HG03025 (cell line): Measurements from ENCODE around the gene SELENOM.

Source experiments
- ATAC-seq: cut with Tn5 transposase; IDR thresholded peaks from one replicate; pipeline ENCODE4 v1.9.1; 2021; ENCODE audit warnings: mild to moderate bottlenecking, moderate library complexity; ENCODE audit not compliant: unreplicated experiment, low FRiP score

SELENOM gene

DNA sequence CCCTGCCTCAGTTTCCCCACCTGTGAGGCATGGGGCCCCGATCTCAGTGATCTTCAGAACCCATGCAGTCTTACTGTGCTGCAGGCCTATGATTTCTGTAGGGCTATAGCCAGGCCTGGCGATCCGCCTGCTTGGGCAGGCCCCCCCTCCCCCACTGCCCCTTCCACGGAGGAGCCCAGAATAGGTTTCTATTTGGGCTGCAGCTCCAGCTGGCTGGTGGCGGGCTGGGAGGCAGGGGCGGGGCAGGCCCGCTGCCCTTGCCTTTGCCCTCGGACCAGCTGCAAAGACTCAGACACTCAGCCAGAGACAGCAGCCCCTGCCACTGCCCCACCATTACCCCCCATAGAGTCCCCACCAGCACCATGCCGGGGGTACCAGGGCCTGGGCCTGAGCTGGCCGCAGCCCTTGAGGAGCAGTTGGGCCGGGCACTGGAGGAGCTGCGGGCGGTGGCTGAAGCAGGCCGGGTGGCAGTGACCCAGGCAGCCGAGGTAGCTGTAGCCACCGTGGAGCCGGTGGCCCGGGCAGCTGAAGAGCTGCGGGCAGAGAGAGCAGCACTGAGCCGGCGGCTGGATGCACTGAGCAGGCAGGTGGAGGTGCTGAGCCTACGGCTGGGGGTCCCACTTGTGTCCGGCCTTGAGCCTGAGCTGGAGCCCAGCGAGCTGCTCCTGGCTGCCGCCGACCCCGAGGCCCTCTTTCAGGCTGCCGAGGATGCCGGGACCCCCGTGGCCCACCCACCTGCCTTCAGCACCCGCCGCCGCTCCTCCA lies 14.1 kb downstream of the SELENOM start:
- ATAC-seq: no peak

DNA sequence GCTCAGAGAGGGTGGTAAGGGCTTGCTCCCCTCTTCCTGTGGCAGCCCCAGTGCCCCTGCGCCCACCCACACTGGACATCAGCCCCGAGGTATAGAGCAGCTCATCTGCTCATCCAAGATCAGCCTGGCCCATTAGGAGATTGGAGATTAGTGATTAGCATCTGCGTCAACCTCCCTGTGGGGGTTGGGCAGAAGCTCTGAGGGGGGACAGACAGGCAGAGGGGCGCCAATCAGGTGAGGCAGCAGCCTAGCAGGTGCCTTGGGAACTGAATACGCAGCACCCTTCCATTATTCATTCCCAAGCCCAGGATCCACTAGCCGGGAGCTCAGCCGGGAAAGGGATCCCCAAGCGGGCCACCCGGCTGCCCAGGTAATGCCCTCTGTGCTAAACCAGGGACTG lies 15.2 kb downstream of the SELENOM start:
- ATAC-seq: no peak

DNA sequence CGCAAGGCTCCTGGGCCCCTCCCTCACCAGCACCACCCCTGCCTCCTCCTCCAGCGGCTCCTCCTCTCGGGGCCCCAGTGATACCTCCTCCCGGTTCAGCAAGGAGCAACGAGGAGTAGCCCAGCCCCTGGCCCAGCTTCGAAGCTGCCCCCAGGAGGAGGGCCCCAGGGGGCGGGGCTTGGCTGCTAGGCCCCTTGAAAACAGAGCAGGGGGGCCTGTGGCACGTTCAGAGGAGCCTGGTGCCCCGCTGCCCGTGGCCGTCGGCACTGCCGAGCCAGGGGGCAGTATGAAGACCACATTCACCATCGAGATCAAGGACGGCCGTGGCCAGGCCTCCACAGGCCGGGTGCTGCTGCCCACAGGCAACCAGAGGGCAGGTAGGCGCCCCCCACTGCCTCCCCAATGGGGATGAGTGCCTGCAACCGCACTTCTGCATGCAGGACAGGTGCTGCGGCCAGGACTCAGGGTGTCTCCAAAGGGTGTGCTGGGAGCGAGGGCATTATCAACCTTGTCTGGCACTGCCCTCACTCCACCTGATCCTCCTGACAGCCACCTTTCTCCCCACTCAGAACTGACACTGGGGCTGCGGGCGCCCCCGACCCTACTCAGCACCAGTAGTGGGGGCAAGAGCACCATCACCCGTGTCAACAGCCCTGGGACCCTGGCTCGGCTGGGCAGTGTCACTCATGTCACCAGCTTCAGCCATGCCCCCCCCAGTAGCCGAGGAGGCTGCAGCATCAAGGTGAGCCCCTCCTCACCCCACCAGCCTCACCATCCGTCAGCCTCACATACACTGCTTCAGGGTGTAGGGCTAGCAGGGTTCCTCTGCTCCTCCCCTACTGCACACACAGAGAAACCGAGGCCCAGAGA lies 16.0 kb downstream of the SELENOM start:
- no peak for ATAC-seq

DNA sequence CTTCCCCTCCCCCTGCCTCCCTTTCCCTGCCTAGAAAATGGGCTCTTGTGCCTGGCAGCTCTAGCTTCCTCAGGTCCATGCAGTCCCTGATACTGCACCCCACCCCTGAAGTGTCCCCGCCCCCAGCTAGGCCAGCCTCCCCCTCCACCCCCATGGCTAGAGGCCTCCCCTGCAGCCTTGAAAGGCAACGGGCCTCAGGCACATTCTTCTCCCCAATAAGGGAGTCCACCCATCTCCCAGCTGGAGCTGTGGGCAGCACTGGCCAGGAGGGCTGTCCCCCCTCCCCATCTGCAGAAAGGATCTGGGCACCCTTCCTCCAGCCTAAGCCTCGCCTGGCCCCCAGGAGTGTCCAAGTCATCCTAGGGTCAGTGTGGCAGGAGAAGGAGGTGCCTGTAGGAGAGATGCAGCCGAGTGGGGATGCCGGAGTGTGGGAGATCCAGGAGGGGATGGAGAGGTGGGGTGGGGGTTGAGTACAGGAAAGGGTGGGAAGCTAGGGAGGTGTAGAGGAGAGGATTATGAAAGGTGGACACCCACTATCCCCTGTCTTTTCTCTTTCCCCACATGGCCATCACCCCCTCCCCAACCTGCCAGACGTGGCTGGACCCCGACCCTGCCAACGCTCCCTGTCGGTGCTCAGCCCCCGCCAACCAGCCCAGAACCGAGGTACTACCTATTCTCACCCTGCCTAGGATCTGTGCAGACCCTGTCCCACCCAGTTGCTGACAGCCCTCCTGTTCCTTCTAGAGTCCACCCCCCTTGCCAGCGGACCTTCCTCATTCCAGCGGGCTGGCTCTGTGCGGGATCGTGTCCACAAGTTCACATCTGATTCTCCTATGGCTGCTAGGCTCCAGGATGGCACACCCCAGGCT lies 16.9 kb downstream of the SELENOM start:
- no peak for ATAC-seq

DNA sequence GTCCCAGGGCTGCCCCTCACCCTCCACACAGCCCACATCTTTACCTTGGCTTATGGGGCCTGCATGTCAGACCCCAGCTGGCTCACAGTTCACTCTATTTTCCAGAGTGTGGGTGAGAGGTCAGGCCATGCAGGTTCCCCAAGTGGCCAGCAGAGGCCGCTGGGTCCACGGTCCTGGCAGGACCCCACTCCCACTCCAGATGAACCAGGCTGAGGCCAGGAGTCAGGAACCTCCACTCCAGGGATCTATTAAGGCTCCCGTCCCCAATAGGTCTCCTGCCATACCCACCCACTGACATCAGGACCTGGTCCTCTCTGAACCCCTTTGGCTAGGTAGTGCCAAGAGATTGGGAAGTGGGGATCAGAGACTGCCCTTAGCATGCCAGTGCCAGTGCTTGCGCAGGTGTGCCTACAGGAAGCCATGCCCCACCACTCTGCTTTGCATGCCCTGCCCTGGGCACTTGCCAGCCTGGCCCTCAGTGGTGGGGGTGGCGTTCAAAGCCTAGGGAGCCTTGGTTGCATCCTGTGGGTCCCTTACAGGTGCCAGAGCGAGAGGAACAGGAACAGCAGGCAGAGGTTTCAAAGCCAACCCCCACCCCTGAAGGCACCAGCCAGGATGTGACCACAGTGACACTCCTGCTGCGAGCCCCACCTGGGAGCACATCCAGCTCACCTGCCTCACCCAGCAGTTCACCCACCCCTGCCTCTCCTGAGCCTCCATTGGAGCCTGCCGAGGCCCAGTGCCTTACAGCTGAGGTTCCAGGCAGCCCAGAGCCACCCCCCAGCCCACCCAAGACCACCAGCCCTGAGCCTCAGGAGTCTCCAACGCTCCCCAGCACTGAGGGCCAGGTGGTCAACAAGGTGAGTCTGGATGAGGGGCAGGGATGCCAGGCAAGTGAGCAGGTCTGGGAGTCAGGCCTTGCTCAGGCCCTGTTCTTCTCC lies 17.9 kb downstream of the SELENOM start:
- no peak for ATAC-seq

DNA sequence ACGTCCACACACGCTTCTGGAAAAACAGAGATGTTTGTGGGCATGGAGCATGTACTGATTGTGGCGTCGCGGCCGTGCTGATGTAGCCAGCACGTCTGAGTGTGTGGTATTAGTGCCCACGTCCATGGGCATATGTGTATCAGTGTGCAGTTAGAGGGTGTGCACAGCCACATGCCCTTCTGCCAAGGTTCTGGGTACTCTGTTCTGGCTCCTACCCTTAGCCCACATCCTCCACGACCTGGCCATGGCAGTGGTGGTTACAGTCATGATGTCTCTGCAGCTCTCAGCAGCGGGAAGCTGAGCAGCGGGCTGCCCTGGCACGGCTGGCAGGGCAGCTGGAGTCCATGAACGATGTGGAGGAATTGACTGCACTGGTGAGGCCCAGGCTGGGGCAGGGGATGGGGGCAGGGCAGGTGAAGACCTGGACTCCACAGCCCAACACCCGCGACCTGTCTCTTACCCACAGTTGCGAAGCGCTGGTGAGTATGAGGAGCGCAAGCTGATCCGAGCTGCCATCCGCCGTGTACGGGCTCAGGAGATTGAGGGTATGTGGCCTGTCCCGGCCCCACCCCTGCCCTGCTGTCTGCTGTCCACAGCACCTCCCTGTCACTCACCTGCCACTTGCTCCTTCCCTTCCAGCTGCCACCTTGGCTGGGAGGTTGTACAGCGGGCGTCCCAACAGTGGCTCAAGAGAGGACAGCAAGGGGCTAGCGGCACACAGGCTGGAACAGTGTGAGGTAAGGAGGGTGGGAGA lies 19.0 kb downstream of the SELENOM start:
- no peak for ATAC-seq

DNA sequence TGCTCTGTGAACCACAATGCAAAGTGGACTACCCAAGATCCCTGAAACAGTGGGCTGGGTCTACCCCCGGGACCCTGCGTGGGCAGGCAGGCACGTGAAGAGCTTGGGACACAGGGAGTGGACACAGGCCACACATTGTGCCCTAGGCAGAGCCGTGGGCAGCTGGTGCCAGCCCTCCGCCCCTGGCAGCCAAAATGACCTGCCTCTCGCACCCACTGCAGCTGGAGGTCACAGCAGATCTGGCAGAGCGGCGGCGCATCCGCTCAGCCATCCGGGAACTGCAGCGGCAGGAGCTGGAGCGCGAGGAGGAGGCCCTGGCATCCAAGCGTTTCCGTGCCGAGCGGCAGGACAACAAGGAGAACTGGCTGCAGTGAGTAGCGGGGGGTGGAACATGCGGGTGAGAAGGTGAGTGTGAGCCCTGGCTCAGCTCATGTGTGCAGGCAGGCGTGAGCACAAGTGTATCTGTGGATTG lies 19.6 kb downstream of the SELENOM start:
- ATAC-seq: no peak

DNA sequence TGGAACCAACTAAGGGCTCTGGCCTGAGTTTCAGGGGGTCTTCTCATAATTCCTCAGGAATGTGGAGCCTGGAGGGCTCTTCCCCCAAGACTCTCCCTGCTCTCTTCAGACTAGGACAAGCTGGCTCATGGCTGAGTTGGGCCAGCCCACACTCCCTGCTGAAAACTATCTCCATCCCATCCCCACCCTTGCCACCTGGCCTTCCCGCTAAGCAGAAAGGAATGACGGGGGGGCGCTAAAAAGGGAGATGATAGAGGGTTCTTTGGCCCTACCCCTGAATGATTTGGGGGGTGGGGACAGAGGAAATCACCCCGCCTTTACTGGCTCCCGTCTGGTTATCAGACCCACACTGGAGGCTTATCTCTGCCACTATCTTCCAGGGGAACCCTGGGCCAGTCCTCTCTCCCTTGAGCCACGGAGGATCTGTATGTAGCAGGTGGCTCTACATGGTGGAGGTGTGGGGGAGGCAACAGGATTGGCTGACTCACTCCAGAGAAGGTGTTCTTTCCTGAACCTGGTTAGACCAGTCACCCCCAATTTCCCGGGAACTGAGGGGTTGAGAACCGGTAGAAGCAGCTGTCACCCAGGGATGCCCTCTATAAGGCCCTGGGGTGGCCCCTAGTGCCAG lies 20.6 kb downstream of the SELENOM start:
- ATAC-seq: no peak

DNA sequence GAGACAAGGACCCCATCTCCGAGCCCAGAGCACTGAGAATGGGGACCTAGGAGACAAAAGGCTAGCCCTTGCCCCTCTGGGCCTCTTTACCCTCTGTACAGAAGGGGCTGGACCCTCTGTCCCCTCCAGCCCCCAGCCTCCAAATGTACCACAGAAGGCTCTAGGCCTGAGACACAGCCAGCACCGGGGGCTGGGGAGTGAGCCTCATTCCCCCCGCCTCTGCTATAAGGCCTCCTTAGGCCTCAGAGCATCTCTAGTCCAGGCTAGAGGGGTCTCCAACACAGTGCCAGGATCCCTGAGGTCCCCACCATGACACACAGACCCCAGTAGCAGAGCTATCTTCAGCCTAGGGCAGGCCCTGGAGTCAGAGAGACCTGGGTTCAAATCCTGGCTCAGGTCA lies 21.4 kb downstream of the SELENOM start:
- ATAC-seq: no peak

DNA sequence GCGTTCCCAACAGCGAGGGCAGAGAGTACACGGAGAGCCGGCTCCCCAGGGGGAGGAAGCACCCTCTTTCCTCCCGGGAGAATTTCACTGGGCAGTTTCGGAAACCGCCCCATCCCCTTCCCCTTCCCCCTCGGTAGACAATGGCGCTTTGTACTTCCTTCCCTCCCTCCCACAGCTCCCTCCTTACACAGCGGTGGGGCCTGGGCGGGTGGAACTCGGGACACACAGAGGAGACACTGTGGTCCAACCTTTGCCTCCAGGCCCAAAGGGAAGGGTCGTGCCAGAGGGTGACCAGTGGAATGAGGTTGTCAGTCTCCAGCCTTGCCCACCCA lies 21.9 kb downstream of the SELENOM start:
- no peak for ATAC-seq

DNA sequence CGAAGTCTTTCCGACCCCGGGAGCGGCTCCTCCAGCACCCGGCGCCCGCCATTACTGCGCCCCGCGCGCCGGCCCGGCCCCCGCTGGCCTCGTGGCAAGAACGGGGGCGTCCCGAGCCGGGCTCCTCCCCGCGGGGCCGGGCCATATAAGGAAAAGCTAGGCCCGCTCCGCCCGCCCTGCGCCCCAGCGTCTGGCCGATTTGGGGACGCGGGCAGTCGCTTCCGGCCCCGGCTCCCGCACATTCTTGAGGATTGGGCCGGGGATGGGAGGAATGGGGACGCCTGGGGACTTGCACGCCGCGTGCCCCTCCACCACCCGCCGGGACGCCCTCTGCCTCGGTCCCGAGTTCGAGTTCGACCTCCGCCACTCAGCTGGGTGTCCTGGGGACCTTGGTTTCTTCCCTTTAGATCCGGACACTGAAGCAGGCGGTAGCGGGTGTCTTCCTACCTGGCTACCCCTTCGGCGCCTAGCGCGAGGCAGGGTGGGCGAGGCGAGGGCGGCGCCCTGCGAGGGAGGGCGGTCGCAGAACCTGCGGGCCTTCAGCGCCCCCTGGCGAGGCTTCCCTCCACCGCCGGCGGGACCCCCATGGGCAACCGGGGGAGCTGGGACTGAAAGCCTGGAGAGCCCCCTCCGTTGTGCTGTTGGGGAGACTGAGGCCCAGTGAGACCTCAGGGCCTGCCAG lies 22.4 kb downstream of the SELENOM start:
- ATAC-seq: no peak

DNA sequence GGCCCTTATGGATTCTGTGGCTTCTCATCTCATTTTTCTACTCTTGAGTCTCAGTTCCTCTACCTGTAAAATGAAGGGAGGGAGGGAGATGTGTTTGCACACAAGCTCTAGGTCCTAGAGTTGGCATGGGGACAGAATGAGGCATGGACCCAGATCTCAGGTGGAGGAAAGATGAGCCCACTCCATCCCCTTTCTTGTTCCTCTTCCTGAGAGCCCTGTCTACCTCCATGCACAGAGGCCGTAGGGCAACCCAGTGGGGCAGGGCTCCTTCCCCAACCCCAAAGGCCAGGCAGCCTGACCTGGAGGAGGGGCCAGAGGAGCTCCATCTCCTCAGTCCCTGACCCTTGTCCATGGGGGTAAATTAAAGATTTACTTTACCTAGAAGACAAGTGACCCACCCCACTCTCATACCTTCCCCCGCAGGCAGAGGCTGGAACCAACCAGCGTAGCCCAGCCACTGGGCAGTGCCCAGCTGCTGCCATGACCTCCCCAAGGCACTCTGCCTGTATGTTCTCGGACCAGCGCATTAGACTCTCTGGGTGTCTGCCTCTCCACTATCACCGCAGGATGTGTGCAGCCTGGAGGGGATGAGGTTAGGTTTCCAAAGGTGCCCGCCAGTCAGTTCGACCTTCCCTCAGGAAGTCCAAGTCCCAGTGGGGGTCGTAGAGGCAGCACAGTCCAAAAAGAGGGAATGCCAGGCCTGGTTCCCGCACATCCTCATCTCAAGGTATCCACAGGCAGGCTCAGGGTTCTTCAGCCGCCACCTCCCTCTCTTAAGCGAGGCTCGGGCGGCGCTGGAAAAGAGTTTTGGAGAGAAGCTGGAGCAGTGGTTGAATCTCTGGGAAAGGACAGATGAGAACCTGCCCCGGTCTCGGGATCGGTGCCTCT lies 23.2 kb downstream of the SELENOM start:
- no peak for ATAC-seq

DNA sequence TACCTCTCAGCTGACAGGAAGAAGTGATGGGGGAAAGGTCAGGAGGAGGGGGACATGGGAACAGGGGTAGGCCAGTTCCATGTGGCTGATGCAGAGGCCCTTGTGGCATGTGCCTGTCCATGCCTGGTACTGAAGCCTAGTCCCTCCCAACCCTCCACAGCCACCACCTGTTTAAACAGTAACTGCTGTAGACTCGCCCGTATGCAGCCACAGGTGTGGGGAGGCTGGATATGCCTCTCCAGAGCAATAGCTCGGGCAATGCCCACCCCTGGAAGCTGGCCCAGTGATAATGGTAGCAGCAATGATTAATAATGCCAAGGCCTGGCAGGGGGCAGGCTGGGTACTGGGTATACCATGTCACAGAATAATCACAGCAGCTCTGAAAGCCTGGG lies 24.0 kb downstream of the SELENOM start:
- no peak for ATAC-seq

DNA sequence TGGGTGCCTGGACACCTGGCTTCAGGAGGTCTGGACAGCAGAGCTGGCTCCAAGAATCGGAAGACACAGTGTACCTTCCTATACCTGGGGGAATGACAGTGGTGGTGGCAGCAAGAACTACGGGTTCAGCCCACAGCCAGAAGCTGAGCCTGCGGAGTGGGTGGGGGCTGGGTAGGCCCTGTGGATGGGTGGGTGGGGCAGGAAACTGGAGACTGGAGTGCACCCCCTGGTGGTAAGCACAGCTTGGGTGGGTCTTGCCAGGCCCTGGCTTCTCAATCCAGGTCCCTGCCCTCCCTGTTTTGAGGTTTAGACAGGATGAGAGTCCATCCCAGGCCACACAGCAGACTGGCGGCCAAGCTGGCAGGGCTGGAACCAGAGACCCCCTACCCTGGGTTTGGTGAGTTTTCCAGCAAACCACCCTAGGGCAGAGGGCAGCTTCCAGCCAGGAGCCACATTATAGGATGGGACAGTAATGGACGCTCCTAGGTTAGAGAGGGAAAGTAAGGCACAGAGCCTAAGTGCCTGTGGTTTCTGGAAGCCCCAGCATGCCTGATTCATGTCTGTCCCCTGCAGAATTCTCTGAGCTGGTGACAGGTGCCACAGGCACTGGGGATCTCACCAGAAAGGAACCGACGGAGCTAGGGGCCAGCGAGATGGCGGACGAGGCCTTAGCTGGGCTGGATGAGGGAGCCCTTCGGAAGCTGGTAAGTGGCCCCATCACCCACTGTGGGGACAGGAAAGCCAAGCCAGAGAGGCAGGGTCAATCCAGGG lies 24.6 kb downstream of the SELENOM start:
- ATAC-seq: no peak

DNA sequence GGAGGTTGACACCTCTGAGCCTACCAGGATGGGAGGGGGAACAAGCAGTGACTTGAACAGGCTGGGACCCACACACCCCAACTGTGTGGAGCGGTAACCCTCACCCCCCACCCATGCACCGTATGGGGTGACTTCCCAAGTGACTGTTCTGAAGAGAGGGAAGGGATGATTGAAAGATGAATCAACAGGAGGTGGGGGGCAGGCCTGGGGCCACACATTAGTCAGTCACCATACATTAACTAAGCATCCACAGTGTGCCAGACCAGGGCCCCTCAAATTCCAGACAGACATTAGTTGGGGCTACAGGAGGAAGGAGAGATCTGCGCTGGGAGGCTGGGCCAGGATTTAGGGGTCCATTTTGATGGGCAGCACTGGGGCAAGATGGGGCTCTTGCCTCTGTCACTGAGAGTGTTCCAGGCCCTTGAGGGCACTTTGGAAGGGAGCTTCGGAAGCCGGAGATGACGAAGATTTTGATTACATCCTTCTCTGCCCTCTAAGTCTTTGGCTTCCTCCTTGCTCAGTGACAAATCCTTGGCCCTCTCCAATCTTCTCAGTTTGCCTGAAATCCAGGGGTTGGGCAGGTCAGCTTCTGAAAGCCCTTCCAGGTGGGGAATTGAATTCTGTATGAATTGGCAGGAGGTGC lies 25.3 kb downstream of the SELENOM start:
- ATAC-seq: no peak
